HepG2 (cell line): ENCODE results near the gene CCDC88B. TPM values are rescaled to one million over a fixed set of nuclear protein-coding genes. Genes with fewer than 3 reads are reported as not detected.
A peak's percentile ranks its signal among the peaks of the same experiment; 100 is the strongest.

Experiments used
- AGO1 ChIP-seq: fragments of 200-400 bp; formaldehyde crosslinking; IDR thresholded peaks from 2 replicates; pipeline ENCODE4 v1.6.1; 2017; ENCODE audit warnings: mild to moderate bottlenecking, low read depth, low read length, moderate library complexity; ENCODE audit not compliant: poor library complexity, severe bottlenecking
- AGO2 ChIP-seq: fragments of 200-400 bp; formaldehyde crosslinking; optimal IDR thresholded peaks from 2 replicates; pipeline ENCODE3; 2017; ENCODE audit warnings: mild to moderate bottlenecking, low read depth, low read length, moderate library complexity
- CHD2 ChIP-seq: IDR thresholded peaks from 2 replicates; pipeline ENCODE4 v1.6.1; 2011; ENCODE audit warnings: low read depth, low read length, improper control_type of control experiment
- KDM3A ChIP-seq: IDR thresholded peaks from 2 replicates; pipeline ENCODE4 v1.6.1; 2018; ENCODE audit warnings: low read depth, missing compliant biosample characterization
- NR3C1 ChIP-seq: sonication (generic); formaldehyde crosslinking; IDR thresholded peaks from 2 replicates; pipeline ENCODE4 v1.4.0; 2020; ENCODE audit warnings: missing genetic modification reagents
- TCF12 ChIP-seq, 2 experiments: fragments of 450-650 bp in 1 of 2; sonication (generic) in 1 of 2; formaldehyde crosslinking in 1 of 2; IDR thresholded peaks; 2 replicates each; pipeline versions ENCODE4 v1.6.1 to v1.8.0; 2017 to 2022; ENCODE audit warnings: antibody characterized with exemption in 1 of 2, mild to moderate bottlenecking in 1 of 2, missing genetic modification reagents in 1 of 2, moderate library complexity in 1 of 2
- ZGPAT ChIP-seq: IDR thresholded peaks from 2 replicates; pipeline ENCODE4 v1.6.1; 2016; ENCODE audit warnings: mild to moderate bottlenecking
- ZNF350 ChIP-seq: sonication (generic); formaldehyde crosslinking; IDR thresholded peaks from 2 replicates; pipeline ENCODE4 v1.4.0; 2020; ENCODE audit warnings: mild to moderate bottlenecking, low read depth, missing genetic modification reagents, borderline replicate concordance
- polyA plus RNA-seq, 8 experiments: library from polyadenylated mRNA; depleted of rRNA in 3 of 8; stranded (reverse) in 7 of 8; unstranded in 1 of 8; fragments of >200 nt; fragmentation: Illumina TruSeq in 4 of 8; extraction: Trizol in 4 of 8; gene quantifications; 2 replicates each; pipeline versions ENCODE4 v1.2.1 to v1.2.3, GENCODE V29; 2011 to 2016; ENCODE audit warnings: low read depth in 4 of 8, missing spikeins in 1 of 8, mixed read lengths in 1 of 8; ENCODE audit not compliant: insufficient read depth in 1 of 8
- total RNA-seq, 5 experiments: library from RNA; depleted of rRNA; stranded (reverse); fragments of >200 nt; fragmentation: Illumina TruSeq; extraction: Trizol; gene quantifications; 2 replicates each; pipeline ENCODE4 v1.2.3, GENCODE V29; 2016; ENCODE audit warnings: low read depth in 1 of 5
- TF ChIP-seq, protein P1 (sequence below): sonication (generic); formaldehyde crosslinking; IDR thresholded peaks from 2 replicates; pipeline ENCODE4 v1.5.1; 2020; ENCODE audit warnings: mild to moderate bottlenecking, missing genetic modification reagents, borderline replicate concordance
- TF ChIP-seq, protein P2 (sequence below): sonication (generic); formaldehyde crosslinking; IDR thresholded peaks from 2 replicates; pipeline ENCODE4 v1.4.0; 2020; ENCODE audit warnings: mild to moderate bottlenecking, missing genetic modification reagents, borderline replicate concordance
- TF ChIP-seq, protein P3 (sequence below): sonication (generic); formaldehyde crosslinking; IDR thresholded peaks from 2 replicates; pipeline ENCODE4 v1.4.0; 2020; ENCODE audit warnings: mild to moderate bottlenecking, missing genetic modification reagents

CCDC88B gene
- total and polyA plus RNA-seq, 2 of the 13 experiments (the other 11 are each of a cell fraction or from before 2014, with no cell fraction given): 3.6 to 4.8 TPM

GRCh38 chr11:64306876-64307622 lies 33.0 kb upstream of the CCDC88B start (continued):
- TF ChIP-seq ZGPAT (CRISPR knock-in tag): no peak
- no peak for TF ChIP-seq TCF12 (IDR thresholded peaks at IDR 0.05)
- peak; percentile 65; the same call in 1 of the 2 replicates for TF ChIP-seq TCF12 (CRISPR knock-in tag; IDR thresholded peaks at IDR 0.05)
- TF ChIP-seq AGO1: no peak
- peak; percentile 42 for TF ChIP-seq AGO2
- TF ChIP-seq ZNF350 (CRISPR knock-in tag): no peak
- no peak for TF ChIP-seq KDM3A (CRISPR knock-in tag)
- TF ChIP-seq, protein P1, sequence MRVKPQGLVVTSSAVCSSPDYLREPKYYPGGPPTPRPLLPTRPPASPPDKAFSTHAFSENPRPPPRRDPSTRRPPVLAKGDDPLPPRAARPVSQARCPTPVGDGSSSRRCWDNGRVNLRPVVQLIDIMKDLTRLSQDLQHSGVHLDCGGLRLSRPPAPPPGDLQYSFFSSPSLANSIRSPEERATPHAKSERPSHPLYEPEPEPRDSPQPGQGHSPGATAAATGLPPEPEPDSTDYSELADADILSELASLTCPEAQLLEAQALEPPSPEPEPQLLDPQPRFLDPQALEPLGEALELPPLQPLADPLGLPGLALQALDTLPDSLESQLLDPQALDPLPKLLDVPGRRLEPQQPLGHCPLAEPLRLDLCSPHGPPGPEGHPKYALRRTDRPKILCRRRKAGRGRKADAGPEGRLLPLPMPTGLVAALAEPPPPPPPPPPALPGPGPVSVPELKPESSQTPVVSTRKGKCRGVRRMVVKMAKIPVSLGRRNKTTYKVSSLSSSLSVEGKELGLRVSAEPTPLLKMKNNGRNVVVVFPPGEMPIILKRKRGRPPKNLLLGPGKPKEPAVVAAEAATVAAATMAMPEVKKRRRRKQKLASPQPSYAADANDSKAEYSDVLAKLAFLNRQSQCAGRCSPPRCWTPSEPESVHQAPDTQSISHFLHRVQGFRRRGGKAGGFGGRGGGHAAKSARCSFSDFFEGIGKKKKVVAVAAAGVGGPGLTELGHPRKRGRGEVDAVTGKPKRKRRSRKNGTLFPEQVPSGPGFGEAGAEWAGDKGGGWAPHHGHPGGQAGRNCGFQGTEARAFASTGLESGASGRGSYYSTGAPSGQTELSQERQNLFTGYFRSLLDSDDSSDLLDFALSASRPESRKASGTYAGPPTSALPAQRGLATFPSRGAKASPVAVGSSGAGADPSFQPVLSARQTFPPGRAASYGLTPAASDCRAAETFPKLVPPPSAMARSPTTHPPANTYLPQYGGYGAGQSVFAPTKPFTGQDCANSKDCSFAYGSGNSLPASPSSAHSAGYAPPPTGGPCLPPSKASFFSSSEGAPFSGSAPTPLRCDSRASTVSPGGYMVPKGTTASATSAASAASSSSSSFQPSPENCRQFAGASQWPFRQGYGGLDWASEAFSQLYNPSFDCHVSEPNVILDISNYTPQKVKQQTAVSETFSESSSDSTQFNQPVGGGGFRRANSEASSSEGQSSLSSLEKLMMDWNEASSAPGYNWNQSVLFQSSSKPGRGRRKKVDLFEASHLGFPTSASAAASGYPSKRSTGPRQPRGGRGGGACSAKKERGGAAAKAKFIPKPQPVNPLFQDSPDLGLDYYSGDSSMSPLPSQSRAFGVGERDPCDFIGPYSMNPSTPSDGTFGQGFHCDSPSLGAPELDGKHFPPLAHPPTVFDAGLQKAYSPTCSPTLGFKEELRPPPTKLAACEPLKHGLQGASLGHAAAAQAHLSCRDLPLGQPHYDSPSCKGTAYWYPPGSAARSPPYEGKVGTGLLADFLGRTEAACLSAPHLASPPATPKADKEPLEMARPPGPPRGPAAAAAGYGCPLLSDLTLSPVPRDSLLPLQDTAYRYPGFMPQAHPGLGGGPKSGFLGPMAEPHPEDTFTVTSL: no peak
- TF ChIP-seq, protein P2, sequence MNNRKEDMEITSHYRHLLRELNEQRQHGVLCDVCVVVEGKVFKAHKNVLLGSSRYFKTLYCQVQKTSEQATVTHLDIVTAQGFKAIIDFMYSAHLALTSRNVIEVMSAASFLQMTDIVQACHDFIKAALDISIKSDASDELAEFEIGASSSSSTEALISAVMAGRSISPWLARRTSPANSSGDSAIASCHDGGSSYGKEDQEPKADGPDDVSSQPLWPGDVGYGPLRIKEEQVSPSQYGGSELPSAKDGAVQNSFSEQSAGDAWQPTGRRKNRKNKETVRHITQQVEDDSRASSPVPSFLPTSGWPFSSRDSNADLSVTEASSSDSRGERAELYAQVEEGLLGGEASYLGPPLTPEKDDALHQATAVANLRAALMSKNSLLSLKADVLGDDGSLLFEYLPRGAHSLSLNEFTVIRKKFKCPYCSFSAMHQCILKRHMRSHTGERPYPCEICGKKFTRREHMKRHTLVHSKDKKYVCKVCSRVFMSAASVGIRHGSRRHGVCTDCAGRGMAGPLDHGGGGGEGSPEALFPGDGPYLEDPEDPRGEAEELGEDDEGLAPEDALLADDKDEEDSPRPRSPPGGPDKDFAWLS (CRISPR knock-in tag): 0 out of 2 replicates have a peak, but pooled peaks have one; percentile 16
- TF ChIP-seq CHD2: peak; percentile 49; the same call in 1 of the 2 replicates
- no peak for TF ChIP-seq NR3C1 (CRISPR knock-in tag)
- TF ChIP-seq, protein P3, sequence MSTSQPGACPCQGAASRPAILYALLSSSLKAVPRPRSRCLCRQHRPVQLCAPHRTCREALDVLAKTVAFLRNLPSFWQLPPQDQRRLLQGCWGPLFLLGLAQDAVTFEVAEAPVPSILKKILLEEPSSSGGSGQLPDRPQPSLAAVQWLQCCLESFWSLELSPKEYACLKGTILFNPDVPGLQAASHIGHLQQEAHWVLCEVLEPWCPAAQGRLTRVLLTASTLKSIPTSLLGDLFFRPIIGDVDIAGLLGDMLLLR (CRISPR knock-in tag): 0 out of 2 replicates have a peak, but pooled peaks have one; percentile 36
